MV-4-11 (cell line): ENCODE results near the gene COBL.
"Not testable (repeated sequence)": the region's sequence is repeated elsewhere in the genome, so short reads cannot be mapped to it uniquely, and the experiment has no call there.

Source experiments
- DNase-seq: peaks from one replicate; lab custom pipeline; 2025; lab: John Stamatoyannopoulos, UW

COBL gene

DNA sequence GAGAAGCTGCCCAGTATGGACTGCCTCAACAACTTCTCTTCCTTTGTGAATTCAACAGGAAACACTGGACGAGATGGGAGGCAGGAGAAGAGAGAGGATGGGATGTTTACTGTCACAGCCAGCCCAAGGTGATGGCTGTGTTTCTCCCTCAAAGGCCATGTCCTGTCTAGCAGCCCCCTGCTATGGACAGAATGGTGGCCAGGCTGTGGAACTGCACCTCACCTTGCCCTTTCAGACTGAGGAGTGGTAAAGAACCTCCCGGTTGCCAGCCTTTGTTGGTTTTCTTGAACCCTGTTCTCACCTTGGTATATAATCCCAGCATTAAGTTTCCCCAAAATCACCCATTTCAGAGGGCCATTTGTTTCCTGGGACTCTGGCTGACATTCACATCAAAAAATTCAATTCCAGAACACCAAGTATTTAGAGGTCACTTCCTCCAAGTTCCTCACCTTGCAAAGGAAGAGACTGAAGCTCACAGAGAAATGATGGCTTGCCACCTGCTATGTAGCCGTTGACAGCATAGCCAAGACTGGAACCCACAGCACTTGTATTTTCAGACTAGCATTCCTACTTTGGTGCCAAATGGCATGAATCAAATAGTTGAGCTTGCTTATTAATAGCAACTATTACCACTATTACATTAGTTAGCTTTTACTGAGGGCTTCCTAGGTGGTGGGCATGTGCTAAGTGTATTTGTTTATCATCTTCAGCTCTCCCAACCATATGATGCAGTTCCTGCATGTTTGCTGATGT is 309.9 kb downstream of the COBL start:
- DNase-seq: no peak

DNA sequence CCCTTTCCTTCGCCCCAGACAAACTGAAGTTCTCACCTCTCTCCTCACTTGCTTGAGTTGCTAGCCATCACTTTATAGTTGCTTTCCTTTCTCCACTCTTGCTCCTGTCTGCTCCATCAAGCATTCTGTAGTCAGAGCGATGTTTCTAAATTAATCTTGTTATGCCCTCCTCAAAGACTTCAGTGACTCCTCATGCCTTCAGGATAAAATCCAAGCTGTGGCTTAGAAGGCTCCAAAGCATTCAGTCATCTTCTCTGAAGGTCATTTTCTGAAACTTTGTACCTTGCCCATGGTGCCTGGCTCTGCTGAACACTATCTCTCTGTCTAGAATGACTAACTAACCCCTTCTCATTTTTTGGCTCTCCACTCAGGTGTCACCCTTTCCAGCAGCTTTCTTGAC is 311.5 kb downstream of the COBL start:
- DNase-seq: no peak

DNA sequence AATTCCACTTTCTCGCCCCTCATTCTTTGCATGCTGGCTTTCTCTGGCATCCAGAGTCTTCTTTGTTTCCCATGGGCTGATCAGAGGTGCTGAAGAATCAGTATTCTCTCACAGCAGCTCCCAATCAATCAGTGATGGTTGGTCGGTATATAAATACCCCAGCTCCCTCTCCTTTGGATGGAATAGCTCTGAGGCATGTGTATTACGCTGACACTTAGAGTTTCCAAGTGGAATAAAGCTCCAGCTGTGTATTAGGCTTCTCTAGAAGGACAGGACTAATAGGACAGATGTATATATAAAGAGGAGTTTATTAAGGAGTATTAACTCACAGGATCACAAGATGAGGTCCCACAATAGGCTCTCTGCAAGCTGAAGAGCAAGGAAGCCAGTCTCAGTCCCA is 315.7 kb downstream of the COBL start:
- DNase-seq: no peak

DNA sequence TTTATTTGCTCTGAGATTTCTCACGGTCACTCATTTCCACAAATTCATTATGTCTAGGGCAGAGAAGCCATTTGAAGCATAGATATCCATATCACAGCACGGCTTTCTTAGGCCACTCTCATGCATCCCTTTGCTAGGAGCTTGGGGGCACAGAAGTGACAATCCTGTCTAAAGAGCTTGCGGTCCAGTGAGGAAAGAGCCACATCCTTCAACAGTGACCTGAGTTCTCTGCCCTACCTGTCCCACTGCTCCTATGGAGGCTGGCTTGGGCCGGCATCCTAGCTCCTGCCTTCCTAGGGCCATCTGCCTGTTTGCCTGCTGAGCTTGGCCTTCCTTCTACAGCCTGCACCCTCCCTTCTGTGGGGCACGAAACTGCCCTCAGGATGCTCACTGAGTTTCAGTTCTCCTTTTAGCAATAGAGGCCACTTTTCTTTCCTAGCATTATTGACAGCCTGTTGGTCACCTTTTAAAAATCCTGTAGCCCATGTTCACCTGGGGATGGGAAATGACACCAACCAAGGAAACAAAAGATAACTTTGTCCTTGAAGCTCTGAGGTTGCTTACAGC is 321.8 kb downstream of the COBL start:
- DNase-seq: no peak

DNA sequence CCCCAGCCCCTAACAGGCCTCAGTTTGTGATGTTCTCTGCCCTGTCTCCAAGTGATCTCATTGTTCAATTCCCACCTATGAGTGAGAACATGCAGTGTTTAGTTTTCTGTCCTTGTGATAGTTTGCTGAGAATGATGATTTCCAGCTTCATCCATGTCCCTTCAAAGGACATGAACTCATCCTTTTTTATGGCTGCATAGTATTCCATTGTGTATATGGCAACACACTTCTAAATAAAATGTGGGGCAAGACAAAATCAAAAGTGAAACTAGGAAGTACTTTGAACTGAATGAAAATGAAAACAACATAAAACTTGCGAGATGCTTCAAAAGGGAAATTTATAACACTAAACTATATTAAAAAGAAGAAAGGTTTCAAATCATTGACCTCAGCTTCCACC is 326.4 kb downstream of the COBL start:
- not testable (repeated sequence) for DNase-seq

DNA sequence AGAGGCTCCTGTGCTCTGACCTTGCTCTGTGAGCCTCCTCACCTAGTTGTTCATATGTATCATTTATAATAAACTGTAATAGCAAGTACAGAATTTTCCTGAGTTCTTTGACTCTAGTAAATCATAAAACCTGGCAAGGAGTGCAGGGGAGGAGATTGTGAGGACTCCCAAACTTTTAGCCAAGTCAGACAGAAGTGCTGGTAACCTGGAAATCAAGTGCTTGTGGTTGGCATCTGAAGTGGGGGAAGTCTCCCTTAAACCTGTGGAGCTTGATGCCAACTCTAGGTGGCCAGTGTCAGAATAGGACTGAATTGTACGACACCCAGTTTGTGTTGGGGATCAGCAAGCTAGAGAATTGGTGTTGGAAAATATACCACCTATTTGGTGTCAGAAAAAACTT is 327.6 kb downstream of the COBL start:
- DNase-seq: no peak

DNA sequence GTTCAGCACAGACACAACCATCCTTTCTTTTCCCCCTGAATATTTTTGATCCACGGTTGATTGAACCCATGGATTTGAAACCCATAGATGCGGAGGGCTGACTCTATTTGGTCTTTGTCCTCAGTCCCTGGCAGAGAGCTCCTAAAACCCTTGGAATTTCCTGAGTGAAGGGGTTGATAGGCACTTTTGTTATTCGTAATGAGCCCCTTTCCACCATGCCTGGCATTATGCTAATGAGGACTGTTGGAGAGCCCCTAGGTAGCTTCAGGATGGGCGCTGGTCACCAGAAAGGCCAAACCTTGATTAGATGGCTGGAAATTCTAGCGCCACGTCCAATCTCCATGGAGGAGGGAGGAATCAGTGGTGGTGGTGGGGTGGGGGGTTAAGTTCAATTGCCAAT is 328.1 kb downstream of the COBL start:
- no peak for DNase-seq

DNA sequence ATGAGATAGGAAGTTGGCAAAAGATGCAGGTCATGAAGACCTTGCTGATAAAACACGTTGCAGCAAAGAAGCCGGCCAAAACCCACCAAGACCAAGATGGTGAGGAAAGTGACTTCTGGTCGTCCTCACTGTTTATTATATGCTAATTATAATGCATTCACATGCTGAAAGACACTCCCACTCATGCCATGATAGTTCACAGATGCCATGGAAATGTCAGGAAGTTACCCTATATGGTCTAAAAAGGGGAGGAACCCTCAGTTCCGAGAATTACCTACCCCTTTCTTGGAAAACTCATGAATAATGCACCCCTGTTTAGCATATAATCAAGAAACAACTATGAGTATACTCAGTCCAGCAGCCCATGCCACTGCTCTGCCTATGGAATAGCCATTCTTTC is 331.5 kb downstream of the COBL start:
- DNase-seq: no peak

DNA sequence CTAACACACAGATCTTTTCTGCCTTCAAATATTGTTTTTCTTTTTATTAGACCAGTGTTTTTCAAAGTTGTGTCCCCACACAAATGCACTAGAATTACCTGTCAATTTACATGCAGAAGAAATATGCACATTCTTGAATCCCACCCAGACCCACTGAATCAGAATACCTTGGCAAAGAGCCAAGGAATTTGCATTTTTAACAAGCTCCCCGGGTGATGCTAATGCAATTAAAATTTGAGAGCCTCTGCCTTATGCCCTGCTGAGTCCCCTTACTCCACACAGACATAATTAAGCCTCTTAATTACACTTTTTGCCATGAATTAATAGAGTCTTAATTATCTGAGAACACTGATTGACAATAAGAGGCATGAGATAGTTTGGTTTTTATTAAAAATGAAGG is 332.8 kb downstream of the COBL start:
- no peak for DNase-seq

DNA sequence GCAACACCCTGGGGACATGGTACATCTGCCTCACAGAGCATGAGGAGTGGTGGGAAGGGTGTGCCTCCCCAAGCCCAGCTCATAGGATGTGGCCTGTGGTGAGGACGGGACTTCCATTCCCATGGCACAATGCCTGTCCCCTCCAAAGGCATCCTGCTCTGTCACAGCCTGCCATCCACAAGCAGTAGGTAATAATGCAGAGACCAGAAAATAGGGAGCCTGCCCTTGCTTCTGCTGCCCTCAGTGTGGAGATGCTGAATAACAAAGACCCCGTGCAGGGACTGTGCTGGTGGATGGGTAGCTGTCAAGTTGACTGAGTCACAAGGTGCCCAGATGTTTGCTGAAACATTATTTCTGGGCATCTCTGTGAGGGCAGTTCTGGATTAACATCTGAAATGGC is 334.0 kb downstream of the COBL start:
- DNase-seq: no peak

DNA sequence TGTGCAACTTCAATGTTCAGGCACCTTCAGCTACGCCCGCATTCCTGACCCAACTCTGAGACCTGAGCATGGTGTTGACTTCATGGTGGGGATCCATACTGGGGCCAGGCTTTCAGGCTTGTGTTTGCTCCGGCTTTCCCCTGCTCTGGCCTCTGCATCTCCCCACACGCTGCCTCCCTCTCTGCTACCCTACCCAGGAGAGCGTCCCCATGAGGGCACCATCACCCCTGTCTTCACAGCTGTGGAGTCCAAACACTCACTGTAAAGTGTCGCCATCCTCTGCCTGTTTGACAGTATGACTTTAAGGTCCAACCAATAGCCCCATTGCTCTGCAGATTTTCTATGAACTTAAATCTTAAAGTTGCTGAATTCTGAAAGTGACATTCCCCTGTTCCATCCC is 334.9 kb downstream of the COBL start:
- DNase-seq: no peak

DNA sequence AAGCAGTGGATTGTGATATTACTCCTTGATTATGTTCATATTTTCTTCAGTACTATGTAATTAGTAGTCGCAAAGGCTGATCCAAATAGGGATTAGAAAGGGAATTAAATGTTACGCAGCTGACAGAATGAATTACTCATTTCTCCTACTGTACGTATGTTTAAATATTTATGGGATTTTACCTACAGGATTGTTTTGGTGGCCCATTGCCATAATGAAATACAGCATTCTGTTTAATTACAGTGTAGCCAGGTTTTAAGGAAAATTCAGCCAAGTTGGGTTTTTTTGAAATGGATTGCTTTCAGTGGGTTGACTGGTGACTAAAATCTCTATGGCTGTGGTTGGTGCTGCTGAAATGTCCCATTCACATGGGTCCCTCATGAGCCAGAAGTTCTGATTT is 336.2 kb downstream of the COBL start:
- no peak for DNase-seq

DNA sequence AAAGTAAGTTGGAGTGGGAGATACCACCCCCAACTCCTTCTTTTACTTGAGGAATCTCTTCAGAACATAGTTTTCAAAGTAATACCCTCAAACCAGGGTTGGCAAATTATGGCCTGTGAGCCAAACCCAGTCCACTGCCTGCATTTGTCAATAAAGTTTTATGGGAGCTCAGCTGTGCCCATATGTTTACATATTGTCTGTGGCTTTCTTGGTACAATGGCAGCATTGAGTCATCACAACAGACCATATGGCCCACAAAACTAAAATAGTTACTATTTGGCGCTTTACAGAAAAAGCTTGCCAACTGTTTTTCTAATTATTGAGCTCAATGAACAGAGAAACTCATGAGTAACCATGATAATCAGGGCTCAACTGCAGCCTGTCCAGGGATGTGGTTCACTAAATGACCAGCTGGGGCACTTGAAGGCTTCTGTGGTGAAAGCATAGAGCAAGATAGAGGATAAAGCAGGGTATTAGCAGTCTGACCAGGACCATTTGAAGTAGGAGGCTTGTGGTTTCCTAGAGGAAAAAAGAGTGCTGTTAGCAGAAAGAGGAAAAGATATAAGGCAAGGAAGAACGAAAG is 337.9 kb downstream of the COBL start:
- DNase-seq: peak; percentile 14

DNA sequence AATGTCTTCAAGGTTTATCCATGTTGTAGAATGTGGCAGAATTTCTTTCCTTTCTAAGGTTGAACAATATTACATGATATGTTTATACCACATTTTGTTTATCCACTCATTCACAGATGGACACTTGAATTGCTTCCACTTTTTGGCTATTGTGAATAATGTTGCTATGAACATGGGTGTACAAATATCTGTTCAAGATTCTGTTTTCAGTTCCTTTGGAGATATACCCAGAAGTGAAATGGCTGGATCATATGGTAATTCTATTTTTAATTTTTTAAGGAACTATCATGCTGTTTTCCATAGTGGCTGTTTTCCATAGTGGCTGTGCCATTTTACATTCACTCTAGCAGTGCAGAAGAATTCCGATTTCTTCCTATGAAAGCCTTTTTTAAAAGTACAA is 339.2 kb downstream of the COBL start:
- DNase-seq: no peak

DNA sequence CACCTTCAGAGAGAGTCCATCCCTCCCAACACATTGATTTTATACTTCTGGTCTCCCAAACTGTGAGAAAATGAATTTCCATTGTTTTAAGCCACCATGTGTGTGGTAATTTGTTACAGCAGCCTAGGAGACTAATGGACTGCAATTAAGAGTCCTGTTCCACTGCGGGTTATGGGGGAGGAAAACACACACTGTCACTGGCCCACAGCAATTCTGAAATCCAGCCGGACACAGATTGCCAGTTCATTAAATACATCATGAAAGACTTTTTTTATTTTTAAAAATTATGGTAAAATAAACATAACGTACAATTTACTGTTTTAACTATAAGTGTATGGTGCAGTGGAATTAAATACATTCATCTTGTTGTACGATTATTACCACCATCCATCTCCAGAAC is 340.5 kb downstream of the COBL start:
- no peak for DNase-seq

DNA sequence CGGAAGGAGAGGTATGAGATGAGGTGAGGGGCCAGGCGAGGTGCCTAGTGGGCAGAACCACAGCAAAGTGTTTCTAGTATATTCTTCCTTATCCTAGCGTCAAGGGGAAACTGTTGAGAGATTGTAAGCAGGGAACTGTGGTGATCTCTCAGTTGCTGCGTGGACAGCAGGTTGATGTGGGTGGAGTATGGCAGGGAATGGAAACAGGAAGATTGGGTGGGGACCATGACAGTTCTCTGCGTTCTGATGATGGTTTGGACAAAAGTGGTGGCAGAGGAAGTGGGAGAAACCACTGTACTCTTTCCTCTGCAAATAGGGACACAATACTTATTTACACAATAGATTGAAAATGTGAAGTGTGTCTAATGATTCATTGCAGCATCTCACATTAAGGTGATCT is 342.4 kb downstream of the COBL start:
- no peak for DNase-seq

DNA sequence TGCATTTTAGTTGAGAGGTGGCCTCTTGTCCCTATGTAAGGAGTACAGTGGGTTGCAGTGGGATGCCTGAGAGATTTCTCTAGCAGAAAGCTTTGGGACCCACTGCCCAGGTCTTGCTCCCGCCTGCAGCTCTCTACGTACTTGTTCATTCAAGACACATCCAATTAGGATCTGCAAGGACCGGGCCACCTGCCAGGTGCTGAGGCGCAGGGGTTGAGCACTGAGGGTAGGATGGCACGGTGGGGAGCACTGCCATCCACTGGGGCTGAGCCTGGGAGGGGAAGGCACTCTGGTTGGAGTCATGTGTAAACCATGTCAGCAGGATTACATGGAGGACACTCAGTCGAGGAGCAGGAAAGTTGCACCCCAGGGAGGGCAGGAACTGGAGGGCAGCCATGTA is 342.8 kb downstream of the COBL start:
- no peak for DNase-seq

DNA sequence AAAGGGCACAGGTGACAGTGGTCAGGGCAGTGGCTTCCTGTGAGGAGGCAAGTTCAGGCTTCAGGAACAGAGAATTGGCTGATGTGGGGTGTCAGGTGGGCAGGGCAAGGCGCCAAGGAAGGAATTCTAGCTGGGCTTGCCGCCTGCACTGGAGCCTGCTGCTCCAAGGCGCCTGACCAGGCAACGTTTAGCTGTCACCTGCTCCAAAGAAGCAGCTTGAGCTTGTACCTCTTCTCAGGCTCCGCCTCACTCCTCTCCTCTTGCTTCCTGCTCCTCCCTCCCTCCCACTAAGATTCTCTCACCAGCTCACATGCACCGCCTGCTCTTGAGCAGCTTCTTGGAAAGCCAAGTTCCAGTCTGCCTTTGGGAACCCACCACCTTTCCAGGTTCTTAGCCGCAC is 346.5 kb downstream of the COBL start:
- DNase-seq: no peak
